GM21786 (cell line): ENCODE measurements around the gene BPIFB3.
"Not testable (repeated sequence)": the region's sequence is repeated elsewhere in the genome, so short reads cannot be mapped to it uniquely, and the experiment has no call there.

Source experiments
- ATAC-seq: cut with Tn5 transposase; IDR thresholded peaks from one replicate; pipeline ENCODE4 v1.9.1; 2021; ENCODE audit not compliant: unreplicated experiment

The BPIFB3 gene

DNA sequence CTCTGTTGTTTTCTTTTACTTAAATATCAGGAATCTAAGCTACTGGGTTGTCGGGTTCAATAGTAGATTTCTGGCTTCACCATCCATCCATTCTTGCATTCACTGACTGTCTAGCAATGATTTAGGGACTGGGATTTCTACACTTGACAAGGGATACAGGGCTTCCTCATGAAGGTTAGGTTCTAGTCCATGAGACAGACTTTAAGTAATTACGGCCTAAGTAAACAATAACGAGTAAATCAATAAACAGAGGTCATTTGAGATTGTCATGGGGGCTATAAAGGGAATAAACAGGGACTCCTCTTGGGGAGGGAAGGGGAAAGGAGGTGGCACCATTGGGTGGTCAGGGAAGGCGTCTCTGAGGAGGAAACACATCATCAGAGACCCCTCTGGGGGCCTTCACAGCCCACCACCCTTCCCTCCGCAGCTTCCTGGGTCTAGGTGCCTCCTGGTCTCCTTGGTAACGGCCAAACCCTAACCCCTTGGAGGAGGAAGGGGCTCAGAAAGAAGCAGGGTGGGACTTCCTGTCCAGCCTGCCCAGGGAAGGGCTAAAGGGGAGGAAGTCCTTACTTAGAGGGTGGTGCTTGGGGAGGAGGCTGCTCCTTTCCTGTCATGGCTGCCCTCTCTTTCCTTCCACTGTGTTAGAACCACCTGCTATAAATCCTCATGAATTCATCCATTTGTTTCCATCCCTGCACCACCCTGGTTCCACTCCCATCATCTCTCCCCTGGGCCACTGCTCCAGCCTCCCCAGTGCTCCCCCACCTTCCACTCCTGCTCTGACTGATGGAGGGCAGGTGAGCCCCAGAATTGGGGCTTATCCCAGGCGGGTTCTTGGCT is 59.1 kb downstream of the BPIFB3 start:
- ATAC-seq = no peak

DNA sequence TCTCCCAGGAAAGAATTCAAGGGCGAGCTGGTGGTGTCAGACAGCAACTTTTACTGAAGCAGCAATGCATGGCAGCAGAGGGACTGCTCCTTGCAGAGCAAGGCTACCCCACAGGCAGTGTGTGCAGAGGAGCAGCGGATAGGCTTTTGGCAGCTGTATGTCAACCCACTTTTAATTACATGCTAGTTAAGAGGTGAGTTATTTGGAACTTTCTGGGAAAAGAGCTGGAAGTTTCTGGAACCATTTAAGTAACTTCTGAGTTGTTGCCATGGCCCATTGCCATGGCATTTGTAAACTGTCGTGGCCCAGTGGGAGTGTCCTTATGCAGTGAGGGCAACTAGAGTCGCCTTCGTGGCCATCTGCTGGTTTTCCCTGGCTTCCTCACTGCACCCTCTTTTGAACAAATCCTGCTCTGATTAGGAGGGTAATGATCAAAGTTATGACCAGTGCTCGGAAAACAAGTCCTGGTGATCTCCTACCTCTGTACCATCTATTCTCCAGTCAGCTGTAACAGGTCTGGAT is 59.7 kb downstream of the BPIFB3 start:
- ATAC-seq = no peak

DNA sequence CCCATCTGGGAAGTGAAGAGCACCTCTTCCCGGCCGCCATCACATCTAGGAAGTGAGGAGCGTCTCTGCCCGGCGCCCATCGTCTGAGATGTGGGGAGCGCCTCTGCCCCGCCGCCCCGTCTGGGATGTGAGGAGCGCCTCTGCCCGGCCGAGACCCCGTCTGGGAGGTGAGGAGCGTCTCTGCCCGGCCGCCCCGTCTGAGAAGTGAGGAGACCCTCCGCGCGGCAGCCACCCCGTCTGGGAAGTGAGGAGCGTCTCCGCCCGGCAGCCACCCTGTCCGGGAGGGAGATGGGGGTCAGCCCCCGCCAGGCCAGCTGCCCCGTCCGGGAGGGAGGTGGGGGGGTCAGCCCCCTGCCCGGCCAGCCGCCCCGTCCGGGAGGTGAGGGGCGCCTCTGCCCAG is 61.8 kb downstream of the BPIFB3 start:
- not testable (repeated sequence) for ATAC-seq

DNA sequence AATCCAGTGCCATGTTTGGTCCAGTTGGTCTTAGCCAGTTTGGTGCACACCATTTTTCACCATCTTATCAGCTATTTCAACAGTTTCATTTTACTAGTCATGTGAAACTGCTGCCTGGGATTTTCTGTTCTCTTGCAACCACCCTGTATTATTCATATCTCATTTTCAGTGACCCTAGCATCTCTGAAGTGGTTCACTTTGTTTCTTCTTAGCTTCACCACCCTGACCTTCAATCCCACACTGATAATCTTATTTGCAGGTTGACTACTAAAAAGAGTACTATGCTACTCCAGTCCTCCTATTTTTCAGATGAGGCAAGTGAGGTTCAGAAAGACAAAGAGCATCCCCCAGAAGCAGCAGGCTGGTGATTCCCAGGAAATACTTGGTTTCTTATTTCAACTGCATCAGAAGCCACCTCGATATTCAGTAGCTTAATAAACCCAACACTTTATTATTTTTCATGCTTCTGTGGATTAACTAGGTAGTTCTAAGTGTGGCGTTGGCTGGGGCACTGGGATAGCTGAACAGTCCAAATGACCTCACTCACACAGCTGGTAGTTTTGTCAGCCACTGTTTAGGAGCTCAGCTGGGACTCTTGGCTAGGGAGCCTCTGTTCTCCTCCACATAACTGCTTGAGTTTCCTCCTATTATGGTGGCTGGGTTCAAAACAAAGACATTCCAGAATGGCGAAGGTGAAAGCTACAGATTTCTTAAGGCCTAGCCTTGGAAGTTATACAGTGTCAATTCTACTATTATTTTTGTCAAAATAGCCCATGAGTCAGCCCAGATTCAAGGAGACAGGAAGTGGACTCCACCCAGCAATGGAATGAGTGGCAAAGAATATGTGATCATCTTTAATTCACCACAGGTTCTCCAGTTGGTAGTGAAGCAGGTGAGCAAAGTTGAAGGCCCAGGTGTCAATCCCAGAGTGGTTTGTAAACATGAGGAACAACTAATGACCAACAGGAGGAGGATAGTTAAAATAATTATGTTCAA is 66.3 kb downstream of the BPIFB3 start:
- ATAC-seq = no peak

- no peak for ATAC-seq
Observed at GRCh38 chr20:33120934-33121333, 67.2 kb downstream of the BPIFB3 start.

DNA sequence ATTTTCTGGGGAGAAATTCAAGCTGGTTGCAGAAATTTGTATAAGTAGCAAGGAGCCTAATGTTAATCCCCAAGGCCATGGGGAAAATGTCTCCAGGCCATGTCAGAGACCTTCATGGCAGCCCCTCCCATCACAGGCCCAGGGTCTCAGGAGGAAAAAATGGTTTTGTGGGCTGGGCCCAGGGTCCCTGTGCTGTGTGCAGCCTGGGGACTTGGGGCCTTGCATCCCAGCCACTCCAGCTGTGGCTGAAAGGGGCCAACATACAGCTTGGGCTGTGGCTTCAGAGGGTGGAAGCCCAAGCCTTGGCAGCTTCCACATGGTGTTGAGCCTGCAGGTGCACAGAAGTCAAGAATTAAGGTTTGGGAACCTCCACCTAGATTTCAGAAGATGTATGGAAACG is 68.6 kb downstream of the BPIFB3 start:
- ATAC-seq = not testable (repeated sequence)
